ENCODE data around the gene ZFPM1.
A peak's percentile ranks its signal among the peaks of the same experiment; 100 is the strongest.
"Not testable (repeated sequence)": the region's sequence is repeated elsewhere in the genome, so short reads cannot be mapped to it uniquely, and the experiment has no call there.

Gene ZFPM1

GRCh38 chr16:88511060-88511459, 58.0 kb downstream of the ZFPM1 start:
- H3K9me3 Mint-ChIP-seq, result no peaks in the 10 kb centered on the region
- H3K27ac Mint-ChIP-seq, result no peak overlapping the region

GRCh38 chr16:88511906-88512305, 58.8 kb downstream of the ZFPM1 start:
- Mint-ChIP-seq H3K4me3 (no peak overlapping the region), H3K4me1 (ENCODE audit: low read depth) (no peaks in the 10 kb centered on the region), H3K9me3 (no peaks in the 10 kb centered on the region), H3K27me3 (ENCODE audit: low read depth) (no peaks in the 10 kb centered on the region), H3K27ac (no peak overlapping the region), H3K36me3 (ENCODE audit: low read depth) (peaks cover 2% of the 10 kb centered on the region)
- no peak for DNase-seq (ENCODE audit: low spot score)

More at GRCh38 chr16:88511060-88511459, 58.0 kb downstream of the ZFPM1 start:
- no peak for DNase-seq (ENCODE audit: low spot score)
- H3K4me1 Mint-ChIP-seq (ENCODE audit: low read depth), result no peaks in the 10 kb centered on the region
- no peaks in the 10 kb centered on the region for H3K27me3 Mint-ChIP-seq (ENCODE audit: low read depth)
- no peak overlapping the region for H3K4me3 Mint-ChIP-seq
- H3K36me3 Mint-ChIP-seq (ENCODE audit: low read depth), result peaks cover 2% of the 10 kb centered on the region

GRCh38 chr16:88512728-88513696, 59.9 kb downstream of the ZFPM1 start:
- Mint-ChIP-seq H3K27me3 (ENCODE audit: low read depth) (no peaks in the 10 kb centered on the region), H3K9me3 (peaks cover 3% of the 10 kb centered on the region), H3K4me1 (ENCODE audit: low read depth) (no peaks in the 10 kb centered on the region), H3K36me3 (ENCODE audit: low read depth) (peaks cover 2% of the 10 kb centered on the region), H3K27ac (no peak overlapping the region), H3K4me3 (no peak overlapping the region)
- DNase-seq (ENCODE audit: low spot score), result no peak

- no peak overlapping the region for H3K27ac Mint-ChIP-seq
- no peak overlapping the region for H3K4me3 Mint-ChIP-seq
- H3K9me3 Mint-ChIP-seq, result peaks cover 11% of the 10 kb centered on the region
- no peak for DNase-seq (ENCODE audit: low spot score)
- H3K27me3 Mint-ChIP-seq (ENCODE audit: low read depth), result no peaks in the 10 kb centered on the region
- no peaks in the 10 kb centered on the region for H3K4me1 Mint-ChIP-seq (ENCODE audit: low read depth)
- H3K36me3 Mint-ChIP-seq (ENCODE audit: low read depth), result peaks cover 2% of the 10 kb centered on the region
These were observed 61.0 kb downstream of the ZFPM1 start for GRCh38 chr16:88514070-88514469.

- Mint-ChIP-seq H3K4me1 (ENCODE audit: low read depth) (no peaks in the 10 kb centered on the region), H3K27ac (no peak overlapping the region)
These were observed 61.6 kb downstream of the ZFPM1 start for GRCh38 chr16:88514526-88515232.

GRCh38 chr16:88515371-88515770, 62.3 kb downstream of the ZFPM1 start:
- Mint-ChIP-seq H3K4me1 (ENCODE audit: low read depth) (no peaks in the 10 kb centered on the region), H3K36me3 (ENCODE audit: low read depth) (peaks cover 2% of the 10 kb centered on the region), H3K4me3 (no peak overlapping the region), H3K27me3 (ENCODE audit: low read depth) (no peaks in the 10 kb centered on the region), H3K27ac (no peak overlapping the region), H3K9me3 (peaks cover 14% of the 10 kb centered on the region)
- DNase-seq (ENCODE audit: low spot score), result no peak

More at GRCh38 chr16:88514526-88515232, 61.6 kb downstream of the ZFPM1 start:
- Mint-ChIP-seq H3K9me3 (peaks cover 14% of the 10 kb centered on the region), H3K27me3 (ENCODE audit: low read depth) (no peaks in the 10 kb centered on the region), H3K4me3 (no peak overlapping the region), H3K36me3 (ENCODE audit: low read depth) (peaks cover 2% of the 10 kb centered on the region)
- no peak for DNase-seq (ENCODE audit: low spot score)

- no peak for DNase-seq (ENCODE audit: low spot score)
- Mint-ChIP-seq H3K4me3 (no peak overlapping the region), H3K4me1 (ENCODE audit: low read depth) (no peaks in the 10 kb centered on the region), H3K27ac (no peak overlapping the region), H3K27me3 (ENCODE audit: low read depth) (no peaks in the 10 kb centered on the region), H3K9me3 (peaks cover 14% of the 10 kb centered on the region), H3K36me3 (ENCODE audit: low read depth) (peaks cover 2% of the 10 kb centered on the region)
These were observed 63.0 kb downstream of the ZFPM1 start for GRCh38 chr16:88515925-88516594.

- Mint-ChIP-seq H3K4me3 (no peak overlapping the region), H3K36me3 (ENCODE audit: low read depth) (peaks cover 2% of the 10 kb centered on the region), H3K27me3 (ENCODE audit: low read depth) (no peaks in the 10 kb centered on the region), H3K27ac (no peak overlapping the region), H3K9me3 (peaks cover 14% of the 10 kb centered on the region), H3K4me1 (ENCODE audit: low read depth) (no peaks in the 10 kb centered on the region)
- no peak for DNase-seq (ENCODE audit: low spot score)
These were observed 63.6 kb downstream of the ZFPM1 start for GRCh38 chr16:88516601-88517061.

GRCh38 chr16:88517208-88517774, 64.2 kb downstream of the ZFPM1 start:
- H3K27me3 Mint-ChIP-seq (ENCODE audit: low read depth); H3K4me1 Mint-ChIP-seq (ENCODE audit: low read depth); DNase-seq (ENCODE audit: low spot score); H3K4me3 Mint-ChIP-seq; H3K36me3 Mint-ChIP-seq (ENCODE audit: low read depth); H3K27ac Mint-ChIP-seq: not testable (repeated sequence)
- peaks cover 14% of the 10 kb centered on the region for H3K9me3 Mint-ChIP-seq

GRCh38 chr16:88518411-88519111, 65.5 kb downstream of the ZFPM1 start:
- not testable (repeated sequence) for H3K4me3 Mint-ChIP-seq; H3K4me1 Mint-ChIP-seq (ENCODE audit: low read depth); H3K27me3 Mint-ChIP-seq (ENCODE audit: low read depth); H3K27ac Mint-ChIP-seq; H3K36me3 Mint-ChIP-seq (ENCODE audit: low read depth); DNase-seq (ENCODE audit: low spot score)
- peaks cover 14% of the 10 kb centered on the region for H3K9me3 Mint-ChIP-seq

- no peak for DNase-seq (ENCODE audit: low spot score)
- Mint-ChIP-seq H3K36me3 (ENCODE audit: low read depth) (peaks cover 2% of the 10 kb centered on the region), H3K27ac (no peak overlapping the region), H3K27me3 (ENCODE audit: low read depth) (no peaks in the 10 kb centered on the region), H3K4me3 (no peak overlapping the region), H3K4me1 (ENCODE audit: low read depth) (no peaks in the 10 kb centered on the region), H3K9me3 (peaks cover 14% of the 10 kb centered on the region)
These were observed 66.2 kb downstream of the ZFPM1 start for GRCh38 chr16:88519240-88519639.

GRCh38 chr16:88519938-88520653, 67.0 kb downstream of the ZFPM1 start:
- Mint-ChIP-seq H3K36me3 (ENCODE audit: low read depth) (peaks cover 2% of the 10 kb centered on the region), H3K27ac (peak overlapping the region; percentile 33), H3K4me1 (ENCODE audit: low read depth) (no peaks in the 10 kb centered on the region), H3K27me3 (ENCODE audit: low read depth) (no peaks in the 10 kb centered on the region), H3K9me3 (peaks cover 14% of the 10 kb centered on the region), H3K4me3 (no peak overlapping the region)
- no peak for DNase-seq (ENCODE audit: low spot score)

Data from T-helper 2 cell treated with Interferon-gamma antibody and Interleukin-4, amounts not matched to agents 5 μg/mL and 100 μg/mL, for 36 hours (primary cell).